Naive thymus-derived CD4-positive, alpha-beta T cell (primary cell): ENCODE results near the gene CEL. TPM values are rescaled to one million over a fixed set of nuclear protein-coding genes. Genes with fewer than 3 reads are reported as not detected.

ENCODE experiments used
- ATAC-seq: fragments of 150-1000 bp; cut with Tn5 transposase; 2 replicates; pipeline ENCODE4 v1.10.0; 2021; ENCODE audit warnings: mild to moderate bottlenecking, moderate library complexity
- CTCF ChIA-PET: fragments of 350-600 bp; sonication (Branson Sonifier 250); formaldehyde crosslinking; loops from one replicate; lab custom pipeline; 2021; ENCODE audit warnings: antibody characterized with exemption; lab: Charles Lee
- POLR2A ChIA-PET: fragments of 350-600 bp; sonication (Branson Sonifier 250); formaldehyde crosslinking; loops from one replicate; lab custom pipeline; 2021; ENCODE audit warnings: antibody characterized with exemption, inconsistent platforms; lab: Charles Lee
- DNase-seq, 9 donors: peaks; one replicate each; pipeline versions ENCODE4 v3.0.0 to v3.0.0-alpha.2; 2020 to 2022; ENCODE audit warnings: mixed read lengths in 1 of 9
- H3K27ac ChIP-seq: one replicate; pipeline ENCODE4 v1.7.0; 2013; ENCODE audit warnings: mild to moderate bottlenecking, low read depth, low read length, moderate library complexity
- H3K27me3 ChIP-seq, 2 donors: one replicate each; pipeline ENCODE4 v1.7.0; 2013; ENCODE audit warnings: low read length in 2 of 2, mild to moderate bottlenecking in 2 of 2, moderate library complexity in 2 of 2; ENCODE audit not compliant: control insufficient read depth in 2 of 2, insufficient read depth in 2 of 2
- H3K36me3 ChIP-seq, 3 experiments: 1 replicate in 2 of 3; 2 replicates in 1 of 3; pipeline ENCODE4 v1.7.0; 2013; ENCODE audit warnings: low read length in 3 of 3, mild to moderate bottlenecking in 3 of 3, moderate library complexity in 1 of 3; ENCODE audit not compliant: insufficient read depth in 3 of 3, control insufficient read depth in 2 of 3
- H3K4me1 ChIP-seq, 2 donors: one replicate each; pipeline ENCODE4 v1.7.0; 2013; ENCODE audit warnings: low read length in 2 of 2, mild to moderate bottlenecking in 2 of 2, moderate library complexity in 1 of 2; ENCODE audit not compliant: control insufficient read depth in 2 of 2, insufficient read depth in 2 of 2
- H3K4me3 ChIP-seq: 2 replicates; pipeline ENCODE4 v1.7.0; 2013; ENCODE audit warnings: mild to moderate bottlenecking, low read length
- H3K9me3 ChIP-seq, 3 experiments: 1 replicate in 2 of 3; 2 replicates in 1 of 3; pipeline ENCODE4 v1.7.0; 2013; ENCODE audit warnings: low read length in 3 of 3; ENCODE audit not compliant: control insufficient read depth in 2 of 3
- H3K27ac Mint-ChIP-seq, 9 donors: one replicate each; pipeline ENCODE4 v1.8.0; 2020 to 2022; ENCODE audit warnings: mixed read lengths in 9 of 9, mild to moderate bottlenecking in 8 of 9, moderate library complexity in 5 of 9, inconsistent platforms in 2 of 9
- H3K27me3 Mint-ChIP-seq, 5 donors: one replicate each; pipeline ENCODE4 v1.8.0; 2021 to 2022; ENCODE audit warnings: mixed read lengths in 5 of 5, mild to moderate bottlenecking in 1 of 5
- H3K36me3 Mint-ChIP-seq, 5 donors: one replicate each; pipeline ENCODE4 v1.8.0; 2020 to 2022; ENCODE audit warnings: mixed read lengths in 5 of 5, mild to moderate bottlenecking in 3 of 5, inconsistent platforms in 1 of 5
- H3K4me1 Mint-ChIP-seq, 7 donors: one replicate each; pipeline ENCODE4 v1.8.0; 2020 to 2022; ENCODE audit warnings: mixed read lengths in 7 of 7, mild to moderate bottlenecking in 3 of 7, inconsistent platforms in 1 of 7
- H3K4me3 Mint-ChIP-seq, 10 donors: one replicate each; pipeline ENCODE4 v1.8.0; 2020 to 2022; ENCODE audit warnings: mild to moderate bottlenecking in 10 of 10, mixed read lengths in 10 of 10, moderate library complexity in 6 of 10, inconsistent platforms in 2 of 10
- H3K9me3 Mint-ChIP-seq, 11 donors: one replicate each; pipeline ENCODE4 v1.8.0; 2020 to 2022; ENCODE audit warnings: mixed read lengths in 11 of 11, mild to moderate bottlenecking in 4 of 11, inconsistent platforms in 1 of 11, moderate library complexity in 1 of 11
- intact Hi-C, 2 donors: fragments of 100-400 bp; cut with micrococcal nuclease; formaldehyde crosslinking; loops; one replicate each; pipeline ENCODE4 v1.15.1; 2023
- polyA plus RNA-seq, 2 donors: library from polyadenylated mRNA; unstranded; fragments of 300-500 nt; fragmentation: Illumina TruSeq; gene quantifications; one replicate each; pipeline ENCODE4 v1.2.3, GENCODE V29; 2021
- total RNA-seq, 6 experiments: library from RNA in 5 of 6; stranded (reverse) in 5 of 6; gene quantifications; 1 replicate in 5 of 6; 2 replicates in 1 of 6; pipeline ENCODE4 v1.2.3 and lab custom pipeline; 2021 to 2026

Gene CEL
- total and polyA plus RNA-seq, 7 experiments from 2014 or later = 0.32 to 2.3 (median 2.2) TPM; not detected in 2

GRCh38 chr9:133029994-133030316, 31.8 kb upstream of the CEL start:
- H3K36me3 ChIP-seq = peaks cover 0 to 11% (median 0%) of the 10 kb centered on the region in 3 experiments
- peak overlapping the region; percentile 83 for H3K4me3 ChIP-seq
- H3K4me3 Mint-ChIP-seq = peak overlapping the region; percentile 87 to 100 (median 98)
- peaks cover 34 to 75% (median 57%) of the 10 kb centered on the region in 7 donors for H3K4me1 Mint-ChIP-seq
- H3K27me3 ChIP-seq = no peaks in the 10 kb centered on the region
- ATAC-seq = peak; percentile 17
- no peaks in the 10 kb centered on the region for H3K27me3 Mint-ChIP-seq
- peak overlapping the region; percentile 90 for H3K27ac ChIP-seq
- no peaks in the 10 kb centered on the region for H3K9me3 ChIP-seq
- H3K9me3 Mint-ChIP-seq = no peaks in the 10 kb centered on the region
- ChIA-PET POLR2A (interaction anchor here (0.6 to 3.1 kb wide), 24 partner anchors 8 to 1774 kb away, joined by 3 to 18 read pairs (median 4); partner anchors contain the start of genes CACFD1, RALGDS and TSC1), CTCF (interaction anchor here (0.6 to 1.7 kb wide), 5 partner anchors 10 to 114 kb away, joined by 3 to 6 read pairs (median 3); no protein-coding TSS in a partner anchor)
- peaks cover 13 to 25% of the 10 kb centered on the region in 2 donors for H3K4me1 ChIP-seq
- intact Hi-C loops = loop anchor here (1.0 to 5.0 kb wide), 14 partner anchors 8 to 1763 kb away; partner anchors contain the start of genes RALGDS (in 2 of the 2), TSC1 (in 2 of the 2), CACFD1 (in 1 of the 2) and MED22 (in 1 of the 2)
- no peak for DNase-seq
- peaks cover 0 to 11% (median 0%) of the 10 kb centered on the region in 5 donors for H3K36me3 Mint-ChIP-seq
- H3K27ac Mint-ChIP-seq = peak overlapping the region; percentile 94 to 99 (median 98)

- H3K27ac Mint-ChIP-seq = peak within 1 kb of the TSS; percentile 94 to 99 (median 98)
- Histone ChIP-seq H3K27ac (peak within 1 kb of the TSS; percentile 90), H3K4me1 (peaks cover 13 to 25% of the 10 kb centered on the region in 2 donors), H3K27me3 (no peaks in the 10 kb centered on the region), H3K4me3 (peak within 1 kb of the TSS; percentile 83), H3K9me3 (no peaks in the 10 kb centered on the region), H3K36me3 (peaks cover 0 to 11% (median 0%) of the 10 kb centered on the region in 3 experiments)
- peaks cover 34 to 81% (median 59%) of the 10 kb centered on the region in 7 donors for H3K4me1 Mint-ChIP-seq
- H3K27me3 Mint-ChIP-seq = no peaks in the 10 kb centered on the region
- H3K9me3 Mint-ChIP-seq = no peaks in the 10 kb centered on the region
- ChIA-PET POLR2A (interaction anchor here (0.6 to 3.1 kb wide), 25 partner anchors 9 to 789 kb away, joined by 3 to 18 read pairs (median 4); partner anchors contain the start of genes CACFD1, RALGDS, SURF1 and SURF2), CTCF (interaction anchor here (0.7 to 1.7 kb wide), 5 partner anchors 8 to 317 kb away, joined by 3 to 6 read pairs (median 3); partner anchors contain the start of genes MED22 and RPL7A)
- H3K36me3 Mint-ChIP-seq = peaks cover 0 to 11% (median 0%) of the 10 kb centered on the region in 5 donors
- peak; percentile 98 for ATAC-seq
- peak; percentile 77 to 97 (median 94) for DNase-seq
- intact Hi-C loops = loop anchor here (1.0 to 5.0 kb wide), 14 partner anchors 8 to 1763 kb away; partner anchors contain the start of genes RALGDS (in 2 of the 2), TSC1 (in 2 of the 2), CACFD1 (in 1 of the 2) and MED22 (in 1 of the 2)
- peak within 1 kb of the TSS; percentile 87 to 100 (median 98) for H3K4me3 Mint-ChIP-seq
These were observed 31.3 kb upstream of the CEL start, which contains the start of gene GTF3C5 for GRCh38 chr9:133030317-133031129. Gene GTF3C5, plus strand, starts transcription at chr9:133030997. Its CDS starts 15 bp downstream, at chr9:133031012.

GRCh38 chr9:133031130-133031422, 30.7 kb upstream of the CEL start:
- ChIA-PET CTCF (interaction anchor here (0.6 to 1.5 kb wide), 4 partner anchors 9 to 317 kb away, joined by 3 to 5 read pairs (median 3); partner anchors contain the start of genes MED22 and RPL7A), POLR2A (interaction anchor here (1.0 to 3.1 kb wide), 16 partner anchors 9 to 325 kb away, joined by 3 to 18 read pairs (median 5); partner anchors contain the start of genes SURF1, SURF2 and TSC1)
- Mint-ChIP-seq H3K27ac (peak overlapping the region; percentile 94 to 99 (median 98)), H3K4me3 (peak overlapping the region; percentile 87 to 100 (median 98)), H3K9me3 (no peaks in the 10 kb centered on the region), H3K36me3 (peaks cover 0 to 11% (median 0%) of the 10 kb centered on the region in 5 donors), H3K27me3 (no peaks in the 10 kb centered on the region), H3K4me1 (peaks cover 34 to 84% (median 61%) of the 10 kb centered on the region in 7 donors)
- peak overlapping the region; percentile 83 for H3K4me3 ChIP-seq
- intact Hi-C loops = loop anchor here (2.0 to 5.0 kb wide), 6 partner anchors 306 to 1764 kb away; partner anchors contain the start of genes MED22 (in 1 of the 2), RPL7A (in 1 of the 2), SURF6 (in 1 of the 2) and TTF1 (in 1 of the 2)
- peaks cover 0 to 11% (median 0%) of the 10 kb centered on the region in 3 experiments for H3K36me3 ChIP-seq
- no peak for DNase-seq
- no peak for ATAC-seq
- peak overlapping the region; percentile 90 for H3K27ac ChIP-seq
- peaks cover 13 to 25% of the 10 kb centered on the region in 2 donors for H3K4me1 ChIP-seq
- H3K27me3 ChIP-seq = no peaks in the 10 kb centered on the region
- H3K9me3 ChIP-seq = no peaks in the 10 kb centered on the region

GRCh38 chr9:133031496-133031911, 30.3 kb upstream of the CEL start:
- H3K27me3 ChIP-seq = no peaks in the 10 kb centered on the region
- H3K4me3 ChIP-seq = peak overlapping the region; percentile 83
- no peak for ATAC-seq
- peak overlapping the region; percentile 9 to 99 (median 97) for H3K27ac Mint-ChIP-seq
- no peaks in the 10 kb centered on the region for H3K9me3 Mint-ChIP-seq
- intact Hi-C loops = loop anchor here (2.0 to 5.0 kb wide), 6 partner anchors 306 to 1764 kb away; partner anchors contain the start of genes MED22 (in 1 of the 2), RPL7A (in 1 of the 2), SURF6 (in 1 of the 2) and TTF1 (in 1 of the 2)
- DNase-seq = no peak
- H3K9me3 ChIP-seq = no peaks in the 10 kb centered on the region
- CTCF ChIA-PET = interaction anchor here (0.6 to 1.5 kb wide), 5 partner anchors 9 to 316 kb away, joined by 3 to 5 read pairs (median 3); partner anchors contain the start of genes MED22 and RPL7A
- H3K36me3 ChIP-seq = peaks cover 0 to 11% (median 0%) of the 10 kb centered on the region in 3 experiments
- peaks cover 0 to 11% (median 0%) of the 10 kb centered on the region in 5 donors for H3K36me3 Mint-ChIP-seq
- H3K27ac ChIP-seq = peak overlapping the region; percentile 90
- POLR2A ChIA-PET = interaction anchor here (1.0 to 3.1 kb wide), 15 partner anchors 12 to 325 kb away, joined by 3 to 18 read pairs (median 5); partner anchors contain the start of genes SURF1, SURF2 and TSC1
- H3K4me1 ChIP-seq = peaks cover 13 to 25% of the 10 kb centered on the region in 2 donors
- peaks cover 34 to 88% (median 64%) of the 10 kb centered on the region in 7 donors for H3K4me1 Mint-ChIP-seq
- no peaks in the 10 kb centered on the region for H3K27me3 Mint-ChIP-seq
- H3K4me3 Mint-ChIP-seq = peak overlapping the region; percentile 87 to 100 (median 98)

GRCh38 chr9:133032171-133032570, 29.6 kb upstream of the CEL start:
- Histone ChIP-seq H3K36me3 (peaks cover 0 to 17% (median 0%) of the 10 kb centered on the region in 3 experiments), H3K27me3 (no peaks in the 10 kb centered on the region), H3K4me3 (no peak overlapping the region), H3K4me1 (peaks cover 13 to 25% of the 10 kb centered on the region in 2 donors), H3K27ac (no peak overlapping the region), H3K9me3 (no peaks in the 10 kb centered on the region)
- intact Hi-C loops = loop anchor here (5.0 kb wide), 4 partner anchors 305 to 1765 kb away; partner anchors contain the start of genes SURF6 (in 1 of the 2) and TTF1 (in 1 of the 2)
- H3K36me3 Mint-ChIP-seq = peaks cover 0 to 11% (median 0%) of the 10 kb centered on the region in 5 donors
- ChIA-PET POLR2A (interaction anchor here (1.3 to 3.1 kb wide), 4 partner anchors 25 to 91 kb away, joined by 4 to 18 read pairs (median 10); partner anchors contain the start of gene TSC1), CTCF (interaction anchor here (0.5 to 2.9 kb wide), 4 partner anchors 10 to 115 kb away, joined by 3 to 14 read pairs (median 4); no protein-coding TSS in a partner anchor)
- peak overlapping the region; percentile 87 to 100 (median 98) for H3K4me3 Mint-ChIP-seq
- H3K4me1 Mint-ChIP-seq = peaks cover 39 to 91% (median 64%) of the 10 kb centered on the region in 7 donors
- no peak for DNase-seq
- H3K27me3 Mint-ChIP-seq = no peaks in the 10 kb centered on the region
- peak overlapping the region in 8 of 9 donors; percentile 9 to 99 (median 96) for H3K27ac Mint-ChIP-seq
- no peak for ATAC-seq
- H3K9me3 Mint-ChIP-seq = no peaks in the 10 kb centered on the region
